ENCODE measurements around the gene SLC1A4.
"Not testable (repeated sequence)": the region's sequence is repeated elsewhere in the genome, so short reads cannot be mapped to it uniquely, and the experiment has no call there.

SLC1A4 gene

DNA sequence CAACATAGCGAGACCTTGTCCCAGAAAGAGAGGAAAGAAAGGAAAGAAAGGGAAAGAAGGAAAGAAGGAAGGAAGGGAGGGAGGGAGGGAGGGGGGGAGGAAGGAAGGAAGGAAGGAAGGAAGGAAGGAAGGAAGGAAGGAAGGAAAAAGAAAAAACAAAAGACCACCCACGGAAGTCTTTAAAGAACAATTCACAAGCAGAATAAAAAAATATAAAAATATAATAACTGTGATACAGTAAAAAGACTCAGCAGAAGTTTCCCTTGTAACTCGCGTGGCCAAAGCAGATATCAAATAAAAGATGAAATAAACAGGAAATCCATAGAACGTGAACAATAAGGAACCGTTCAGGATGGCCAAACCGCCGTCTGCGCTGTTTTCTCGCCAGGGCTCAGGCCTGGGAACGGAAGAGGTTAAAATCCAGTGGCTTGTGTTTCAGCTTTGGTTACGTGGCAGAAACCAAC lies 1.2 kb upstream of the SLC1A4 start:
- H3K4me3 ChIP-seq (ENCODE audit: low read length), result peak overlapping the region; percentile 86
- no peaks in the 10 kb centered on the region for H3K36me3 ChIP-seq (ENCODE audit: control insufficient read depth, insufficient read depth, low read length)

DNA sequence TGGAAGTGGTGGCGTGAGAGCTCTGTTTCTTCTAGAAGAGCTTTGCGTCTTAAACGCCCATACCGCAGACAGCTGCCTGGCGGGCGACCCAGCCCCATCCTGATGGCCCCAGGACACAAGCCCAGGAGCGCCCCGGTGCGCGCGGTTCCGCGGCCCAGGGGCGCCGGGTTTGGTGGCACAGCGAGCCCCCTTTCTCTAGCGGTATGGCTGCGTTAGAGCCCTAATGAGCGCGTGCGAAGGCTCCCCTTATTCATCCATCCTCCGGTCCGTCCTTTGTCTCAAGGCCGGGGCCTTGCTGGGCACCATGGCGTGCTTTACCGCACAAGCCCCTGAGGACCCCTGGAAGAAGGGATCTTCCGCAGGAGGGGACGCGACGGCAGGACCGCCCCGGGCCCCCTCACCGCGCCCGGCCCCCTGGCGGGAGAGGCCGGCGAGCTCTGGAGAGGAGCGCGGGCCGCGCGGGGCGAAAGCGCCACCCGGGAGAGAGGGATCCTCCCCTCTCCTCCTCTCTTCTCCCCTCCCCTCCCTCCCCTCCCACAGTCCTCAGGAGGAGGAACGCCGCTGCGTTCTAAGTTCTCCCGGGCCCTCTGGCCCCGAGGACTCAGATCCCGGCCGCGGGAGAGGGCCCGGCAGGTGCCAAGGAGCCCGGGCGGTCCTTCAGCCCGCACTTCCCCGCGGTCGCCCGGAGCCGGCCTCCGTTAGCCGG lies 626 bp upstream of the SLC1A4 start:
- peak overlapping the region; percentile 74 for H3K9ac ChIP-seq (ENCODE audit: low read length)
- no peaks in the 10 kb centered on the region for H3K36me3 ChIP-seq (ENCODE audit: control insufficient read depth, insufficient read depth, low read length)
- H3K4me1 ChIP-seq (ENCODE audit: control insufficient read depth, insufficient read depth, low read length), result no peaks in the 10 kb centered on the region
- H3K27ac ChIP-seq (ENCODE audit: low read depth, low read length), result peak overlapping the region; percentile 94
- H3K27me3 ChIP-seq (ENCODE audit: control insufficient read depth, insufficient read depth, low read length), result no peaks in the 10 kb centered on the region
- peak overlapping the region; percentile 86 for H3K4me3 ChIP-seq (ENCODE audit: low read length)

More for the DNA sequence above, 1.2 kb upstream of the SLC1A4 start:
- peak overlapping the region; percentile 94 for H3K27ac ChIP-seq (ENCODE audit: low read depth, low read length)
- peak overlapping the region; percentile 35 for H3K9ac ChIP-seq (ENCODE audit: low read length)
- no peaks in the 10 kb centered on the region for H3K27me3 ChIP-seq (ENCODE audit: control insufficient read depth, insufficient read depth, low read length)
- no peaks in the 10 kb centered on the region for H3K4me1 ChIP-seq (ENCODE audit: control insufficient read depth, insufficient read depth, low read length)

DNA sequence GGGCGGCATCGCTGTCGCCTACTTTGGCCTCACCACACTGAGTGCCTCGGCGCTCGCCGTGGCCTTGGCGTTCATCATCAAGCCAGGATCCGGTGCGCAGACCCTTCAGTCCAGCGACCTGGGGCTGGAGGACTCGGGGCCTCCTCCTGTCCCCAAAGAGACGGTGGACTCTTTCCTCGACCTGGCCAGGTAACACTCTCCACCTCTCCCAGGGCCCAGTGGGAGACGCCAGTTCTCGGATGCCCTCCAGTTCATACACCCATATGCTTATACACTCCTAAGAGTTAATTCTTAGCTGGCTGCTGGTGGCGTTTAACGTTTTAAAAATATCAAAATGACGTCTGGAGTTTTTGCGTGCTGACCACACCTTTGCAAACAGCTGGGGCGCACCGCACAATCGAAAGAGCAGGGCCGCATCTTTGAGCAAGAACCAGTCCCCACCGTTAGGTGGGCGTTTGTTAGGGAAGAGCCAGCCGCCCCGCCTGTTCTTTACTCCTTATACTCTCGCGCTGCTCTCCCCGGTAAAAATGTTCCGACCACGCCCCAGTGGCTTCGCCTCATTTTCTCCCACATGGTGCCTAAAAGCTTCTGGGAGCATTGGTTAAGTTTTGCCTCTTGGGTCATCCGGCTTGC lies 899 bp downstream of the SLC1A4 start:
- Histone ChIP-seq H3K27ac (ENCODE audit: low read depth, low read length) (no peak overlapping the region), H3K9ac (ENCODE audit: low read length) (no peak overlapping the region), H3K4me1 (ENCODE audit: control insufficient read depth, insufficient read depth, low read length) (no peaks in the 10 kb centered on the region), H3K27me3 (ENCODE audit: control insufficient read depth, insufficient read depth, low read length) (no peaks in the 10 kb centered on the region), H3K36me3 (ENCODE audit: control insufficient read depth, insufficient read depth, low read length) (no peaks in the 10 kb centered on the region), H3K4me3 (ENCODE audit: low read length) (peak overlapping the region; percentile 79)

GRCh38 chr2:64990876-64991275 lies 1.7 kb downstream of the SLC1A4 start:
- Histone ChIP-seq H3K4me1 (ENCODE audit: control insufficient read depth, insufficient read depth, low read length) (no peaks in the 10 kb centered on the region), H3K9ac (ENCODE audit: low read length) (peak overlapping the region; percentile 33), H3K27me3 (ENCODE audit: control insufficient read depth, insufficient read depth, low read length) (no peaks in the 10 kb centered on the region), H3K36me3 (ENCODE audit: control insufficient read depth, insufficient read depth, low read length) (no peaks in the 10 kb centered on the region), H3K4me3 (ENCODE audit: low read length) (peak overlapping the region; percentile 79), H3K27ac (ENCODE audit: low read depth, low read length) (no peak overlapping the region)

GRCh38 chr2:64992218-64992617 lies 3.0 kb downstream of the SLC1A4 start:
- no peak overlapping the region for H3K4me3 ChIP-seq (ENCODE audit: low read length)
- H3K27ac ChIP-seq (ENCODE audit: low read depth, low read length), result no peak overlapping the region

DNA sequence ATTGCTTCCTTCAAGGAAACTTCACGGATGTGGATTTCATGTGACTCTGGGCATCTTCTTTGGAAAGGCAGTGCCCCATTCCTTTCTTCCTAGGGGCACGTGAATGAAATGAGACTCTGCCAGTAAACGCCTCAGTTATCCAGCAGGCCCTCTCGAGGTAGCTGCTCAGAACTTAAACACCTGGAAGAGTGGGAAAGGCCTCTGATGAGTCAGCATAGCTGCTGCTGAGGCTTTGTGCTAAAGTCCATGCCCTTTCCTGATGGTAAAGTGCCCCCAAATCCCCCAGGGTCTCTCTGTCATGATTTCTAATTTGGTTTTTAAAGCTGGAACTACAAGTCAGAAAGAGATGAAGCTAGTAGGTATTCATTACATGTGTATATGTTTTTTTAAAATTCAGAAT lies 3.8 kb downstream of the SLC1A4 start:
- Histone ChIP-seq H3K4me3 (ENCODE audit: low read length) (no peak overlapping the region), H3K9ac (ENCODE audit: low read length) (no peak overlapping the region), H3K36me3 (ENCODE audit: control insufficient read depth, insufficient read depth, low read length) (no peaks in the 10 kb centered on the region), H3K27me3 (ENCODE audit: control insufficient read depth, insufficient read depth, low read length) (no peaks in the 10 kb centered on the region), H3K27ac (ENCODE audit: low read depth, low read length) (no peak overlapping the region), H3K4me1 (ENCODE audit: control insufficient read depth, insufficient read depth, low read length) (no peaks in the 10 kb centered on the region)

More at GRCh38 chr2:64992218-64992617, 3.0 kb downstream of the SLC1A4 start:
- no peaks in the 10 kb centered on the region for H3K36me3 ChIP-seq (ENCODE audit: control insufficient read depth, insufficient read depth, low read length)
- H3K9ac ChIP-seq (ENCODE audit: low read length), result no peak overlapping the region
- no peaks in the 10 kb centered on the region for H3K27me3 ChIP-seq (ENCODE audit: control insufficient read depth, insufficient read depth, low read length)
- no peaks in the 10 kb centered on the region for H3K4me1 ChIP-seq (ENCODE audit: control insufficient read depth, insufficient read depth, low read length)

DNA sequence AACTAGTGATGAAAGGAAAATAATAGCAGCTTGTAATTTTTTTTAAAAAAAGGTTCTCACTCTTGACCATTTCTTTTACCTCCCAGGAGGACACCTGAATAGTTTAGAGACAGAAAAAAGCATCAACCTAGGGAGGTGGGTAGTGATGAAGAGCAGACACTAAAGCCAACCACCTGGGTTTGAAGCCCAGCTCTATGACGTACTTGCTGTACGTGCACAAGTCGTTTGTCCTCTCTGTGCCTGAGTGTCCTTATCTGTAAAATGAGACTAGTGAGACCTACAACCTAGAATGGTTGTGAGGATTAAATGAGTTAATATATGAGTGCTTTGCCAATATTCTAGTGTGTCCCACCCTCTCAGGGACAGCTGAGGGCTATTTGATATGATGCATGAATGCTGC lies 5.8 kb downstream of the SLC1A4 start:
- no peaks in the 10 kb centered on the region for H3K4me1 ChIP-seq (ENCODE audit: control insufficient read depth, insufficient read depth, low read length)
- no peak overlapping the region for H3K4me3 ChIP-seq (ENCODE audit: low read length)
- no peaks in the 10 kb centered on the region for H3K36me3 ChIP-seq (ENCODE audit: control insufficient read depth, insufficient read depth, low read length)
- no peaks in the 10 kb centered on the region for H3K27me3 ChIP-seq (ENCODE audit: control insufficient read depth, insufficient read depth, low read length)
- no peak overlapping the region for H3K27ac ChIP-seq (ENCODE audit: low read depth, low read length)
- no peak overlapping the region for H3K9ac ChIP-seq (ENCODE audit: low read length)

- no peaks in the 10 kb centered on the region for H3K27me3 ChIP-seq (ENCODE audit: control insufficient read depth, insufficient read depth, low read length)
- H3K36me3 ChIP-seq (ENCODE audit: control insufficient read depth, insufficient read depth, low read length), result no peaks in the 10 kb centered on the region
- no peak overlapping the region for H3K4me3 ChIP-seq (ENCODE audit: low read length)
- H3K27ac ChIP-seq (ENCODE audit: low read depth, low read length), result no peak overlapping the region
- H3K9ac ChIP-seq (ENCODE audit: low read length), result no peak overlapping the region
- no peaks in the 10 kb centered on the region for H3K4me1 ChIP-seq (ENCODE audit: control insufficient read depth, insufficient read depth, low read length)
Measured at GRCh38 chr2:64996871-64997307, 7.7 kb downstream of the SLC1A4 start.

GRCh38 chr2:64998658-64999061 lies 9.5 kb downstream of the SLC1A4 start:
- H3K27ac ChIP-seq (ENCODE audit: low read depth, low read length), result no peak overlapping the region
- H3K9ac ChIP-seq (ENCODE audit: low read length), result no peak overlapping the region
- H3K36me3 ChIP-seq (ENCODE audit: control insufficient read depth, insufficient read depth, low read length), result no peaks in the 10 kb centered on the region
- H3K4me3 ChIP-seq (ENCODE audit: low read length), result no peak overlapping the region
- no peaks in the 10 kb centered on the region for H3K4me1 ChIP-seq (ENCODE audit: control insufficient read depth, insufficient read depth, low read length)
- no peaks in the 10 kb centered on the region for H3K27me3 ChIP-seq (ENCODE audit: control insufficient read depth, insufficient read depth, low read length)

DNA sequence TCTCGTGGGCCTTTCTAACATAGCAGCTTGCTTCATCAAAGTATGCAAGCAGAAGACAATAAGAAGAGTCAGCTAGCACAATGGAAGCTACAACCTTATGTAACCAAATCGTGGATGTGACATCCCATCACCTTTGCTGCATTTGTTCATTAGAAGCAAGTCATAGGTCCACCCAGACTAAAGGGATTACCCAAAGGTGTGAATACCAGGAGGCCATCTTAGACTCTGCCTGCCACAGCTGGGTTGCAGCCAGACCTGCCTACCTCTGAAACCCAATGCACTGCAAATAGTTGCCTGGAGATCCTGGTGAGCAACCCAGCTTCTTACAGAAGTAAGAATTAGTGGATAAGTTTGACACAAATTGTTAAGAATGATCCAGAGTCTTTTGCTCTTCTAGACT lies 10.6 kb downstream of the SLC1A4 start:
- H3K4me1 ChIP-seq (ENCODE audit: control insufficient read depth, insufficient read depth, low read length), result no peaks in the 10 kb centered on the region
- no peak overlapping the region for H3K27ac ChIP-seq (ENCODE audit: low read depth, low read length)

DNA sequence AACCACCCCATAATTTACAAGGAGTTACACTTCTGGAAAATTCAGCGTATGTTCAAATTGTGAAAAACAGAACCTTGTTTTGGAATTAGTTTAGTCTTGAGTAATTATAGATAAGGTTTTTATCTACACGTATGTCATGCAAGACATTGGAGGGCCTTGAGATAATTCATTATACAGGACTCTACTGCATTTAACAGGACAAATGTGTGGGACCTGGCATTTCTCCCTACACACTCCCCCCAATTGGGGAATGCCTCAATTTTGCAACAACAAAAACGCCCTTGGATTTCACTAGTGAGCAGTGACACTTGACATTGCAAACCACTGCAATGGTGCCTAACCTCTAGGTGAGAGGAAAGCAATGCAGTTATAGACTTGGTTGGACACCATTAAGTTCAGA lies 11.4 kb downstream of the SLC1A4 start:
- H3K27me3 ChIP-seq (ENCODE audit: control insufficient read depth, insufficient read depth, low read length), result no peaks in the 10 kb centered on the region
- no peak overlapping the region for H3K9ac ChIP-seq (ENCODE audit: low read length)
- H3K4me3 ChIP-seq (ENCODE audit: low read length), result no peak overlapping the region
- H3K36me3 ChIP-seq (ENCODE audit: control insufficient read depth, insufficient read depth, low read length), result no peaks in the 10 kb centered on the region
- H3K4me1 ChIP-seq (ENCODE audit: control insufficient read depth, insufficient read depth, low read length), result no peaks in the 10 kb centered on the region
- H3K27ac ChIP-seq (ENCODE audit: low read depth, low read length), result no peak overlapping the region

More for the DNA sequence above, 10.6 kb downstream of the SLC1A4 start:
- Histone ChIP-seq H3K36me3 (ENCODE audit: control insufficient read depth, insufficient read depth, low read length) (no peaks in the 10 kb centered on the region), H3K27me3 (ENCODE audit: control insufficient read depth, insufficient read depth, low read length) (no peaks in the 10 kb centered on the region), H3K4me3 (ENCODE audit: low read length) (no peak overlapping the region), H3K9ac (ENCODE audit: low read length) (no peak overlapping the region)

GRCh38 chr2:65003037-65003436 lies 13.8 kb downstream of the SLC1A4 start:
- Histone ChIP-seq H3K9ac (ENCODE audit: low read length) (no peak overlapping the region), H3K27ac (ENCODE audit: low read depth, low read length) (no peak overlapping the region), H3K27me3 (ENCODE audit: control insufficient read depth, insufficient read depth, low read length) (no peaks in the 10 kb centered on the region), H3K4me3 (ENCODE audit: low read length) (no peak overlapping the region), H3K4me1 (ENCODE audit: control insufficient read depth, insufficient read depth, low read length) (no peaks in the 10 kb centered on the region), H3K36me3 (ENCODE audit: control insufficient read depth, insufficient read depth, low read length) (no peaks in the 10 kb centered on the region)

GRCh38 chr2:65004232-65004631 lies 15.0 kb downstream of the SLC1A4 start:
- H3K4me1 ChIP-seq (ENCODE audit: control insufficient read depth, insufficient read depth, low read length); H3K36me3 ChIP-seq (ENCODE audit: control insufficient read depth, insufficient read depth, low read length); H3K4me3 ChIP-seq (ENCODE audit: low read length); H3K9ac ChIP-seq (ENCODE audit: low read length); H3K27me3 ChIP-seq (ENCODE audit: control insufficient read depth, insufficient read depth, low read length); H3K27ac ChIP-seq (ENCODE audit: low read depth, low read length): not testable (repeated sequence)
